Measurements from ENCODE around the gene NANOGP8.

DNA sequence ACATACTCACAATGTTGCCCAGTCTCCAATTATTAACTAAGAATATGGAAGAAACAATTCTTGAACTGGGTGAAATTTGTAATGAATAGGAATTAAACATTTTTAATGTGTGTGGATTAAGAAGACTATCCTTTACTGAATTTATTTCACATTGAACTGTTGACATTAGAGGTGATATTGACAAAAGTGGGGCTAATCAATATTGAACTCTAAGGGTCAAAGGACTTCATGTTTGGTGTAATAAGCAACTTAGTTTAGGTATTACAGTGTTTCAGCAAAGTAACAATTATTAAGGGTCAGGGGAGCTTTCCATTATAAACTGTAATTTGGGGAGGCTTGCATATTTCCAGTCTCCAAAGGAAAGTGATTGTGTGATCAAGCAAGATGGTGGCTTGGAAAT is 16.2 kb upstream of the NANOGP8 start:
- TF ChIP-seq ZNF274 (IDR thresholded peaks at IDR 0.05; ENCODE audit: low read depth, low read length) (no peak), YY1 (IDR thresholded peaks at IDR 0.05; ENCODE audit: insufficient read depth, insufficient read length) (no peak)

Measured in NT2/D1 (cell line).